ENCODE measurements around the gene ABCB8. TPM values are rescaled to one million over a fixed set of nuclear protein-coding genes. Genes with fewer than 3 reads are reported as not detected.
A peak's percentile ranks its signal among the peaks of the same experiment; 100 is the strongest.

Gene ABCB8
- total and polyA plus RNA-seq, 2 donors (not counting 1 experiment from before 2014, with no cell fraction given) = 41.4 to 69.7 TPM

DNA sequence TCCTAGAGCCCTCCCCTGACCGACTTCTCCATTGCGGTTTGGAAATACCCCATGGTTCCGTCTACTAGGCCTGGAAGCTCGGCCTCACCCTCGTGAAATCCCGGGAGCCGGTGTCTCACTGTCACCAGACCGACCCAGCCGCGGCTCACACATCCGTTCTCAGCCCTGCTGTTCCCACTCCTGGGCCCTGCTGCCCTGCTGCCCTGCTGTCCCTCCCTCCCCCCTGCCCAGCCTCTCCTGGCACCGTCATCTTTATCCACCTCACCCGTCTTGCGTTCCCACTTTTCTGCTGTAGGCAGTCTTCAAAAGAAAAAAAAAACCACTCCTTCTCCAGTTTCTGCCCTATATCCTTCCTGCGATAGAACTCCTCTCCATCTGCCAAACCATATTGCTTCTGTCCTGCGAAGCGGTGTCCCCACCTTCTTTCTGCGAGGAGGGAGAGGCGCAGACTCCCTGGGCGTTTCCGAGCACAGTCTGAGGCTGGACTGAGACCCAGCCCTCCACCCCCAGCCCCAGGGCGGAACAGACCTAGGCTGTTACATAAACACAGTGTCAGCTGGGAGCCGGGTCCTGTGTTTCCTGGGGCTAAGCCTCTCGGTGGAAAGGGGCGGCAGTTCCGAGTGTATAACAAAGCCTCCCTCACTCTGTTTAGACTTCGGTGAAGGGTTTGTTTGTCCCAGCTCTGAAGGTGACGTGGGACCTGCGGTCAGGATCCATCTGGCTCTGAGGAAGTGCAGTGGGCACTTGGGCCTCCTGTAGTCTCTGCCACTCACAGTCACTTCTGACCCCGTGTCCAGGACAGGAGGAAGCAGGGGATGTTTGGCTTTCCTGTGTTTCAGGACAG lies 60.8 kb downstream of the ABCB8 start:
- H3K27me3 Mint-ChIP-seq = peaks cover 30% of the 10 kb centered on the region
- Histone ChIP-seq H3K4me2 (replicated peaks; ENCODE audit: low read depth, low read length, poor library complexity, severe bottlenecking) (peak overlapping the region; percentile 100), H3K27me3 (replicated peaks in 1 of 4; ENCODE audit: control extremely low read depth in 1 of 4, control insufficient read depth in 3 of 4, insufficient read depth in 4 of 4, low read length in 3 of 4) (peaks cover 0 to 51% (median 16%) of the 10 kb centered on the region in 4 experiments), H3K4me1 (ENCODE audit: control insufficient read depth in 2 of 2, insufficient read depth in 2 of 2, low read length in 2 of 2) (peaks cover 35 to 38% of the 10 kb centered on the region in 2 donors), H2AFZ (ENCODE audit: insufficient read depth, low read depth, low read length, poor library complexity, severe bottlenecking) (peak overlapping the region; percentile 55), H3K9ac (ENCODE audit: low read length) (no peak overlapping the region), H4K20me1 (ENCODE audit: control insufficient read depth, insufficient read depth, low read length, poor library complexity, severe bottlenecking) (no peaks in the 10 kb centered on the region), H3K4me3 (ENCODE audit: control extremely low read depth in 1 of 5, extremely low read depth in 1 of 5, insufficient read depth in 1 of 5, low read depth in 2 of 5, low read length in 4 of 5) (no peak overlapping the region), H3K79me2 (ENCODE audit: control insufficient read depth, insufficient read depth, low read length) (no peaks in the 10 kb centered on the region), H3K9me3 (ENCODE audit: control extremely low read depth in 1 of 3, control insufficient read depth in 2 of 3, insufficient read depth in 1 of 3, low read length in 2 of 3) (peaks cover 0 to 4% (median 0%) of the 10 kb centered on the region in 3 donors), H3K27ac (ENCODE audit: low read length in 2 of 2) (peak overlapping the region in 1 of 2 donors; percentile 36), H3K36me3 (replicated peaks in 1 of 2; ENCODE audit: control extremely low read depth in 1 of 2, control insufficient read depth in 1 of 2, extremely low read depth in 1 of 2, insufficient read depth in 2 of 2, low read length in 1 of 2) (no peaks in the 10 kb centered on the region)
- 13% methylated on average over 26 of the region's 30 CpGs for WGBS (ENCODE audit: insufficient coverage)
- H3K4me1 Mint-ChIP-seq = peaks cover 28% of the 10 kb centered on the region
- ChIA-PET POLR2A (no interaction called here), CTCF (interaction anchor here (1.0 to 1.6 kb wide), 4 partner anchors 17 to 35 kb away, joined by 3 to 6 read pairs (median 4); no protein-coding TSS in a partner anchor)
- DNase-seq (peak; percentile 63), ATAC-seq (ENCODE audit: low read depth) (no peak)
- no peak overlapping the region for H3K27ac Mint-ChIP-seq
- peak overlapping the region; percentile 24 for H3K4me3 Mint-ChIP-seq
- TF ChIP-seq EZH2 (IDR thresholded peaks at IDR 0.05; ENCODE audit: borderline replicate concordance, insufficient read depth, low read depth, low read length, poor library complexity, severe bottlenecking) = no peak
- TF ChIP-seq, protein P1, sequence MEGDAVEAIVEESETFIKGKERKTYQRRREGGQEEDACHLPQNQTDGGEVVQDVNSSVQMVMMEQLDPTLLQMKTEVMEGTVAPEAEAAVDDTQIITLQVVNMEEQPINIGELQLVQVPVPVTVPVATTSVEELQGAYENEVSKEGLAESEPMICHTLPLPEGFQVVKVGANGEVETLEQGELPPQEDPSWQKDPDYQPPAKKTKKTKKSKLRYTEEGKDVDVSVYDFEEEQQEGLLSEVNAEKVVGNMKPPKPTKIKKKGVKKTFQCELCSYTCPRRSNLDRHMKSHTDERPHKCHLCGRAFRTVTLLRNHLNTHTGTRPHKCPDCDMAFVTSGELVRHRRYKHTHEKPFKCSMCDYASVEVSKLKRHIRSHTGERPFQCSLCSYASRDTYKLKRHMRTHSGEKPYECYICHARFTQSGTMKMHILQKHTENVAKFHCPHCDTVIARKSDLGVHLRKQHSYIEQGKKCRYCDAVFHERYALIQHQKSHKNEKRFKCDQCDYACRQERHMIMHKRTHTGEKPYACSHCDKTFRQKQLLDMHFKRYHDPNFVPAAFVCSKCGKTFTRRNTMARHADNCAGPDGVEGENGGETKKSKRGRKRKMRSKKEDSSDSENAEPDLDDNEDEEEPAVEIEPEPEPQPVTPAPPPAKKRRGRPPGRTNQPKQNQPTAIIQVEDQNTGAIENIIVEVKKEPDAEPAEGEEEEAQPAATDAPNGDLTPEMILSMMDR (IDR thresholded peaks at IDR 0.05) = no peak
- intact Hi-C loops (cut with micrococcal nuclease) = loop anchor here (5.0 to 10.0 kb wide), 3 partner anchors 77 to 846 kb away; no protein-coding TSS in a partner anchor
- H3K9me3 Mint-ChIP-seq (ENCODE audit: insufficient read depth) = no peaks in the 10 kb centered on the region
